ENCODE results near the gene PFKL.
"Not testable (repeated sequence)": the region's sequence is repeated elsewhere in the genome, so short reads cannot be mapped to it uniquely, and the experiment has no call there.

The PFKL gene

GRCh38 chr21:44329971-44330681 is 30.3 kb downstream of the PFKL start:
- no peak for FAIRE-seq

- FAIRE-seq: no peak
These were observed 30.8 kb downstream of the PFKL start for GRCh38 chr21:44330698-44331097.

- FAIRE-seq: no peak
These were observed 31.4 kb downstream of the PFKL start for GRCh38 chr21:44331209-44331608.

- FAIRE-seq: no peak
These were observed 31.9 kb downstream of the PFKL start for GRCh38 chr21:44331650-44332307.

GRCh38 chr21:44332383-44332782 is 32.5 kb downstream of the PFKL start:
- FAIRE-seq: no peak

- FAIRE-seq: no peak
These were observed 33.1 kb downstream of the PFKL start for GRCh38 chr21:44332965-44333364.

GRCh38 chr21:44333509-44334328 is 33.9 kb downstream of the PFKL start:
- no peak for FAIRE-seq

- no peak for FAIRE-seq
These were observed 34.6 kb downstream of the PFKL start for GRCh38 chr21:44334329-44335030.

- FAIRE-seq: no peak
These were observed 35.6 kb downstream of the PFKL start for GRCh38 chr21:44335266-44336059.

GRCh38 chr21:44337449-44337848 is 37.6 kb downstream of the PFKL start:
- no peak for FAIRE-seq

- FAIRE-seq: no peak
These were observed 38.4 kb downstream of the PFKL start for GRCh38 chr21:44337941-44338895.

- FAIRE-seq: no peak
These were observed 39.4 kb downstream of the PFKL start, which contains the start of gene CFAP410 for GRCh38 chr21:44338971-44339910. Gene CFAP410, minus strand, starts transcription at chr21:44339390. Its CDS starts 196 bp downstream, at chr21:44339194.

GRCh38 chr21:44341726-44342458 is 42.0 kb downstream of the PFKL start:
- FAIRE-seq: not testable (repeated sequence)

- FAIRE-seq: not testable (repeated sequence)
These were observed 43.1 kb downstream of the PFKL start for GRCh38 chr21:44342981-44343380.

GRCh38 chr21:44344541-44345183 is 44.8 kb downstream of the PFKL start:
- FAIRE-seq: no peak

GRCh38 chr21:44345495-44345894 is 45.6 kb downstream of the PFKL start:
- FAIRE-seq: no peak

GRCh38 chr21:44347911-44348451 is 48.1 kb downstream of the PFKL start:
- no peak for FAIRE-seq

GRCh38 chr21:44348861-44349260 is 49.0 kb downstream of the PFKL start:
- no peak for FAIRE-seq
